ENCODE data around the gene SAFB2.

SAFB2 gene

GRCh38 chr19:5594521-5594950 lies 28.0 kb downstream of the SAFB2 start:
- ChIA-PET POLR2A (ENCODE audit: low non-redundant PET) (no interaction called here), CTCF (no interaction called here)
- H3K27ac ChIP-seq = no peak overlapping the region
- no peak for TF ChIP-seq CTCF (conservative IDR thresholded peaks at IDR 0.05; ENCODE audit: low read depth)
- DNase-seq (ENCODE audit: low spot score) = no peak

GRCh38 chr19:5593343-5594255 lies 29.0 kb downstream of the SAFB2 start:
- ChIA-PET POLR2A (ENCODE audit: low non-redundant PET) (no interaction called here), CTCF (no interaction called here)
- TF ChIP-seq CTCF (conservative IDR thresholded peaks at IDR 0.05; ENCODE audit: low read depth) = no peak
- H3K27ac ChIP-seq = no peak overlapping the region
- no peak for DNase-seq (ENCODE audit: low spot score)

GRCh38 chr19:5592531-5593342 lies 29.8 kb downstream of the SAFB2 start:
- TF ChIP-seq CTCF (conservative IDR thresholded peaks at IDR 0.05; ENCODE audit: low read depth) = no peak
- ChIA-PET CTCF (no interaction called here), POLR2A (ENCODE audit: low non-redundant PET) (interaction anchor here (0.5 kb wide), 1 partner anchor 883 kb away, joined by 3 read pairs; no protein-coding TSS in a partner anchor)
- no peak overlapping the region for H3K27ac ChIP-seq
- no peak for DNase-seq (ENCODE audit: low spot score)

GRCh38 chr19:5591476-5591875 lies 31.1 kb downstream of the SAFB2 start:
- DNase-seq (ENCODE audit: low spot score) = no peak
- CTCF ChIA-PET = interaction anchor here (0.6 kb wide), 1 partner anchor 26 kb away, joined by 6 read pairs; no protein-coding TSS in a partner anchor
- TF ChIP-seq CTCF (conservative IDR thresholded peaks at IDR 0.05; ENCODE audit: low read depth) = no peak
- POLR2A ChIA-PET (ENCODE audit: low non-redundant PET) = no interaction called here
- no peak overlapping the region for H3K27ac ChIP-seq

GRCh38 chr19:5590865-5591154 lies 31.8 kb downstream of the SAFB2 start:
- no peak overlapping the region for H3K27ac ChIP-seq
- DNase-seq (ENCODE audit: low spot score) = no peak
- no peak for TF ChIP-seq CTCF (conservative IDR thresholded peaks at IDR 0.05; ENCODE audit: low read depth)
- CTCF ChIA-PET = interaction anchor here (0.7 kb wide), 1 partner anchor 125 kb away, joined by 4 read pairs; no protein-coding TSS in a partner anchor
- POLR2A ChIA-PET (ENCODE audit: low non-redundant PET) = no interaction called here

GRCh38 chr19:5590151-5590864 lies 32.3 kb downstream of the SAFB2 start:
- no peak for TF ChIP-seq CTCF (conservative IDR thresholded peaks at IDR 0.05; ENCODE audit: low read depth)
- ChIA-PET POLR2A (ENCODE audit: low non-redundant PET) (no interaction called here), CTCF (interaction anchor here (0.7 kb wide), 1 partner anchor 126 kb away, joined by 4 read pairs; no protein-coding TSS in a partner anchor)
- H3K27ac ChIP-seq = no peak overlapping the region
- no peak for DNase-seq (ENCODE audit: low spot score)
